Stimulated activated CD8-positive, alpha-beta memory T cell treated with anti-CD3 and anti-CD28 coated beads, Interleukin-12 subunit alpha, Interleukin-12 subunit beta, amount 100 ng/mL, for 4 hours (primary cell): ENCODE measurements around the gene ZNF132.
A peak's percentile ranks its signal among the peaks of the same experiment; 100 is the strongest.
"Not testable (repeated sequence)": the region's sequence is repeated elsewhere in the genome, so short reads cannot be mapped to it uniquely, and the experiment has no call there.

ENCODE experiments used
- DNase-seq: peaks from one replicate; pipeline ENCODE4 v3.0.0-alpha.2; 2020; ENCODE audit warnings: low read depth

Gene ZNF132

GRCh38 chr19:58406818-58407657 is 32.9 kb downstream of the ZNF132 start:
- DNase-seq: no peak

GRCh38 chr19:58403920-58404478 is 36.0 kb downstream of the ZNF132 start:
- DNase-seq: not testable (repeated sequence)

GRCh38 chr19:58401840-58402421 is 38.0 kb downstream of the ZNF132 start:
- DNase-seq: no peak

GRCh38 chr19:58400916-58401839 is 38.8 kb downstream of the ZNF132 start:
- DNase-seq: peak; percentile 97

- DNase-seq: no peak
These were observed 39.5 kb downstream of the ZNF132 start for GRCh38 chr19:58400316-58400915.

- DNase-seq: no peak
These were observed 40.0 kb downstream of the ZNF132 start for GRCh38 chr19:58399903-58400302.

GRCh38 chr19:58398545-58398944 is 41.4 kb downstream of the ZNF132 start:
- DNase-seq: no peak

- no peak for DNase-seq
These were observed 41.9 kb downstream of the ZNF132 start for GRCh38 chr19:58398087-58398486.

- DNase-seq: no peak
These were observed 42.4 kb downstream of the ZNF132 start for GRCh38 chr19:58397533-58398037.

GRCh38 chr19:58396691-58397532 is 43.0 kb downstream of the ZNF132 start:
- no peak for DNase-seq

GRCh38 chr19:58395979-58396627 is 43.9 kb downstream of the ZNF132 start:
- DNase-seq: no peak

- DNase-seq: no peak
These were observed 44.6 kb downstream of the ZNF132 start, which contains the start of gene RNF225 for GRCh38 chr19:58395220-58395978. Gene RNF225, plus strand, starts transcription at chr19:58395656. Its CDS starts 434 bp downstream, at chr19:58396090.

- DNase-seq: no peak
These were observed 45.1 kb downstream of the ZNF132 start for GRCh38 chr19:58394821-58395219.

GRCh38 chr19:58393725-58394033 is 46.3 kb downstream of the ZNF132 start:
- DNase-seq: no peak

- DNase-seq: no peak
These were observed 46.8 kb downstream of the ZNF132 start for GRCh38 chr19:58392945-58393724.

GRCh38 chr19:58388175-58388526 is 51.8 kb downstream of the ZNF132 start:
- no peak for DNase-seq

GRCh38 chr19:58387338-58388174 is 52.4 kb downstream of the ZNF132 start:
- no peak for DNase-seq
